Memory B cell (primary cell): Measurements from ENCODE around the gene KIF18B.
A peak's percentile ranks its signal among the peaks of the same experiment; 100 is the strongest.
"Not testable (repeated sequence)": the region's sequence is repeated elsewhere in the genome, so short reads cannot be mapped to it uniquely, and the experiment has no call there.

Source experiments
- ATAC-seq: fragments of 150-1000 bp; cut with Tn5 transposase; 2 replicates; pipeline ENCODE4 v1.10.0; 2021; ENCODE audit warnings: low read depth, mild to moderate bottlenecking, moderate library complexity
- DNase-seq, 2 donors: peaks; one replicate each; pipeline ENCODE4 v3.0.0; 2022; ENCODE audit warnings: low spot score in 2 of 2
- H3K27ac Mint-ChIP-seq: one replicate; pipeline ENCODE4 v1.8.0; 2022; ENCODE audit warnings: mild to moderate bottlenecking, moderate library complexity, mixed read lengths
- H3K27me3 Mint-ChIP-seq: one replicate; pipeline ENCODE4 v1.8.0; 2022; ENCODE audit warnings: mixed read lengths
- H3K36me3 Mint-ChIP-seq: one replicate; pipeline ENCODE4 v1.8.0; 2022; ENCODE audit warnings: mild to moderate bottlenecking, mixed read lengths
- H3K4me1 Mint-ChIP-seq: one replicate; pipeline ENCODE4 v1.8.0; 2022; ENCODE audit warnings: mixed read lengths
- H3K4me3 Mint-ChIP-seq: one replicate; pipeline ENCODE4 v1.8.0; 2022; ENCODE audit warnings: mild to moderate bottlenecking, moderate library complexity, mixed read lengths
- H3K9me3 Mint-ChIP-seq: one replicate; pipeline ENCODE4 v1.8.0; 2022; ENCODE audit warnings: mixed read lengths

The KIF18B gene

DNA sequence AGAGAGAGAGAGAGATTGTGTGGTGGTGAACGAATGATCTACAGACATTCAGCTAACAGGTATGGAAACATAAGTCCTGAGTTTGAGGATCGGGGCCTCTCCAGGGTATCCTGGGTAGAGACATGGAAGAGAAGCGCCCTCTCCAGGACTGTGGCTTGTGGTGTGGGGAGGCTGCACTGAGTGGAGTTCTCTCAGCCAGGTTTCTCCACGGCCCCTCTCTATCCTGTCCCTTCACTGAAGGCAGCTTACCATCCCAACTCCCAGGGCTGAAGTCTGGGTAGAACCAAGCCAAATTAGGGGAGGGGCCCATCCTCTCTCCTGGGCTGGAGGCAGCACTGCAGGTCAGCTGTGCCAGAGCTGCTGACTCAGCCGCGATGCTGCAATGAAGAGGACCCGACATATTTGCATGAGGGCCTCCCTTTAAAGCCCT, 14.4 kb upstream of the KIF18B start:
- H3K27ac Mint-ChIP-seq = no peak overlapping the region
- ATAC-seq (no peak), DNase-seq (no peak)
- H3K36me3 Mint-ChIP-seq = no peaks in the 10 kb centered on the region
- H3K9me3 Mint-ChIP-seq = no peaks in the 10 kb centered on the region
- no peak overlapping the region for H3K4me3 Mint-ChIP-seq
- peaks cover 11% of the 10 kb centered on the region for H3K4me1 Mint-ChIP-seq
- H3K27me3 Mint-ChIP-seq = peaks cover 37% of the 10 kb centered on the region

DNA sequence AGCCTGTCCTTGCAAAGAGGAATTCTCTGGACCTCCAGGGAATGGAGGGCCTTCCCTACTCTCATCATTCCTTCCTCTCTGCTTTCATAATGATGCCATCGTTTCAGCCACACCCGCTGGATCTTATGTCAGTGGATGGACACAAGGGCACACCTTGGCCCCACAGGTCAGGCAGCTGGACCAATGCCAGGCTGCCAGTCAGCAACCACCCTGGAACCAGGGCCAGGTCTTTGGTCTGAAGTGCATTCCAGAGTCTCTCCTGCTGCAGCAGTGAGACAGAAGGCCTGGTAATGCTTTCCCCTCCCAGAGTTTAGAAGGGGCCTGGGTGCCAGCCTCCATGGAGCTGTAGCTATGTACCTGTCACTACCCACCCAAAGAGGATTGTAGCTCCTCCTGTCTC, 13.1 kb upstream of the KIF18B start:
- Mint-ChIP-seq H3K27ac (no peak overlapping the region), H3K27me3 (peaks cover 34% of the 10 kb centered on the region), H3K4me3 (no peak overlapping the region), H3K36me3 (no peaks in the 10 kb centered on the region), H3K9me3 (no peaks in the 10 kb centered on the region), H3K4me1 (peaks cover 7% of the 10 kb centered on the region)
- ATAC-seq = no peak
- DNase-seq = no peak

DNA sequence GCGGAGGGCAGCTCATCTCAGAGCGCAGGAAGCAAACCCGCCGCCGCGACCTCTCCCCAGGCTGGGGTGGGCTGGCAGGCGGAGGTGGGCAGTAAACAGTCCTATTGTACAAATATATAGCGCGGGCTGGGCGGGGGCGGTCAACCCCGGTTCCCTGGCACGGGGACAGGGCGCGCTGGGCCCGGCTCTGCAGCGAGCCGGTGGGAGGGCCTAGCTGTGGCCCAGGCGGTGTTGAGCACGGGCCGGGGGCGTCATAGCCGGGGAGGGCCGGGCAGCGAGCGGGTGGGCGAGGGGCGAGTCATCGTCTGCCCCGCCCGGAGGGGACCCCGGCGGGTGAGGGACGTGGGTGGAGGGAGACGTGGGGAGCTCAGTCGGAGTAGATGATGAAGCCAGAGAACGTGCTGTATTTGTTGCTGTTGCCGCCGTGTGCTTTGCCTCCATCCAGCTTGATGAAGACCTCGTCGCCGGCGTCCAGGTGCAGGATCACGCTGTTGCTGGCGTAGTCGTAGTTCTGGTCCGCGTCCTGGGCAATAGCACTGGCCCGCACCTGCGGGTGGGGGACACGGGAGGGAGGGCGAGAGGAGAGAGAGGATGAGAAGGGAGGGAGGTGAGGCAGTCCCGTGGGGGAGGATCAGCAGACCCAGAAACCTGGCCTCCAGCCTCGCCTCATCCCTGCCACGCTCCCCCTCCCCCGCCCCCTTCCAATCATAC, 12.4 kb upstream of the KIF18B start:
- peaks cover 2% of the 10 kb centered on the region for H3K4me1 Mint-ChIP-seq
- H3K27me3 Mint-ChIP-seq = peaks cover 29% of the 10 kb centered on the region
- DNase-seq (no peak), ATAC-seq (no peak)
- H3K36me3 Mint-ChIP-seq = no peaks in the 10 kb centered on the region
- no peak overlapping the region for H3K4me3 Mint-ChIP-seq
- no peak overlapping the region for H3K27ac Mint-ChIP-seq
- H3K9me3 Mint-ChIP-seq = no peaks in the 10 kb centered on the region

DNA sequence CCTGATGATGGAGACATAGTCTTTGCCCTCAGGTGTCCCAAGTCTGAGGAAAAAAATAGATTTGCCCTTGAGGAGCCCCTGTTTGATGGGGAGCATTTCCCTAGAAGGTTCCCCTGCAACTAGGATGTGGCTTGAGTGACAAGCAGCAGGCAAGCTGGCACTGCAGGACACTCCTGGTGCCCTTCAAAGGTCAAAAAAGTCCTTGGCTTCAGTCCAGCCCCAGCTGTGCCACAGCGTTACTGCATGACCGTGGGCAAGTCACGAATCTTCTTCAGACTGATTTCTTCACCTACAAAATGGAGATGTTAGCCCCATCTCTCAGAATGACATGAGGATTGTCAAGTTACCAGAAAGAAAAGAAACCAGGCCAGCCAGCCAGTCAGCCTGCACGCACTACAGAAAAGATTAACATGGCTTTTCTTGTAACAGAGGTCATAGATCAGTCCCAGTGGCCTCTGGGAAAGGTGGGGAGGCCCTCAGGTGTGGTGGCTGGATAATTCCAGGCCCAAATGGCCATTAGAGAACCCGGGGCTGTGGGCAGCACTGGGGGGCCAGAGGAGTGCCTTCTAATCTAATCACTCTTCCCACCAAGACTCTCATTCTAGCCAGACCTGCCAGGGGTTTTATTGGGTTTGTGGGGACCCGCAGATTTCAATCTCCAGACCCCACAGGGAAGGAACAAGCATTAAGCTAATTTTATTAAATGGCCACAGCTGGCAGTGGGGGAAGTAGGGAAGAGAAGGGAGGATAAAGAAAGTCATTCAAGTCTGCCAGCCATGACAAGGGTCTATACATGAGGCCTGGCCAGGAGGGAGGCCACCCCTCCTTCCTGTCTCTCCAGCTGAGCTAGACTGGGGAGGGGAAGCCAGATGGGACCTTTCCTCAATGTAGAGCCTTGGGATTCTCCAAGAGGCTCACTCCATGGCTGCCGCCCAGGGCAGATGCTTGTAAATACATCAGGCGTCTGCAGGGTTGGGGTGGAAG, 9.7 kb upstream of the KIF18B start:
- H3K27me3 Mint-ChIP-seq = peaks cover 19% of the 10 kb centered on the region
- H3K9me3 Mint-ChIP-seq = no peaks in the 10 kb centered on the region
- H3K27ac Mint-ChIP-seq = no peak overlapping the region
- H3K36me3 Mint-ChIP-seq = no peaks in the 10 kb centered on the region
- DNase-seq = no peak
- no peak overlapping the region for H3K4me3 Mint-ChIP-seq
- peaks cover 2% of the 10 kb centered on the region for H3K4me1 Mint-ChIP-seq
- ATAC-seq = no peak

DNA sequence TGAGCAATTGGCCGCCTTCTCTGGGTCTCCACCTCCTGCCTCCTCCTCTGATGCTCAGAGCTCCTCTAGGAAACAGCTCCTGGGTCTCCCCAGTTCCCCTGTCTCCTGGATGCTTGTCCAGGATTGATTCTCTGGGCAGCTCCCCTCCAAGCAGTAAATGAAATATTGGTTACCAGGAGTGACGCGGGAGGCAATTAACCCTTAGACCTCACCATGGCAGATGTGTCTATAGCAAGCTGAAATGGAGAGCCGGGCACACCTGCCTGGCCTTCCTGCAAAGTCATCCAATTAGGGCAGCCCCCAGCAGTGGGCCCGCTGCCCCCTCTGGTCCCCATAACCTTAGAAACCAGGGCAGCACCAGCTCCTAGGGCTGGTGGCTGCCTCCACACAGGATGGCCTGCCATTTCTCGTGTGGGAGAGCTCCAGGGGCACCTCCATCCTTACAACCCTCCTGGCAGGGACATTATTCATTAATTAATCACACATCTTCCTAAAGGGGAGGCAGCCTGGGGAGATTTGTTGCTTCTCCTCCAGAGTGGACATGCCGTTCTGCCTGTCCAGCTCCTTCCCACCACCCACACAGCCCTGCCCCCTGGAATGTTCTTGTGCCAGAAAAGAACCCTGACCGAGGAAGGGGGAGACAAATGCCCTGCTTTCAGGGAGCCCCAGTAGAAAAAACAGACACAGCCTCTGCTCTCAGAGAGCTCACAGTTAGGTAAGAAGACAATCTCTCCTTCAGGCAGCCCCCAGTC, 8.3 kb upstream of the KIF18B start:
- ATAC-seq (no peak), DNase-seq (no peak)
- H3K27me3 Mint-ChIP-seq = peaks cover 15% of the 10 kb centered on the region
- H3K36me3 Mint-ChIP-seq = no peaks in the 10 kb centered on the region
- no peaks in the 10 kb centered on the region for H3K9me3 Mint-ChIP-seq
- H3K4me3 Mint-ChIP-seq = no peak overlapping the region
- H3K4me1 Mint-ChIP-seq = peaks cover 2% of the 10 kb centered on the region
- no peak overlapping the region for H3K27ac Mint-ChIP-seq

DNA sequence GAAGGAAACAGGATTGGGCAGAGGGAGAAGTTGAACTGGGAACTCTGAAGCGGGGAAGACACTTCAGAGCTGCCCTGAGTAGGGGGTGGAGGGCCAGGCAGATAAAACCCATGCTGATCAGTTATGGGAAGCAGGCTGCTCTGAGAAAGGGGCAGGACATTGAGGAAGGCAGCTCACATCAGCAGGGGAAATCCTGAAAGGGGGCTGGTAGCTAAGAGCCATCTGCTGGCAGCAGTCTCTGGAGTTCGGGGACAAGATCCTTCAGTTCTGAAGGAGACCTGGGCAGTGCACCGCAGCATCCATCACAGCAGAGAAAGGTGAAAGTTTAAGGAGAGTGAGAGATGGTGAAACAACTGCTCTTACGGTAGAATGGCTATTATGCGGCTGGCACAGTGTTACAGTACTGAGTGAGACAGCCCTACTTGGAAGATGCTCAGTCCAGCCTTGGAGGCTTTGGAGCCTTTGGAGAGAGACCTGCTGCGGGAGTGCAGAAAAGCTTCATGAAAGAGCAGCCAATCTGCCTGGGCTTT, 5.4 kb upstream of the KIF18B start:
- H3K9me3 Mint-ChIP-seq = no peaks in the 10 kb centered on the region
- ATAC-seq = no peak
- DNase-seq = no peak
- H3K4me1 Mint-ChIP-seq = peaks cover 2% of the 10 kb centered on the region
- no peak overlapping the region for H3K4me3 Mint-ChIP-seq
- H3K36me3 Mint-ChIP-seq = no peaks in the 10 kb centered on the region
- H3K27ac Mint-ChIP-seq = no peak overlapping the region
- H3K27me3 Mint-ChIP-seq = peaks cover 6% of the 10 kb centered on the region

DNA sequence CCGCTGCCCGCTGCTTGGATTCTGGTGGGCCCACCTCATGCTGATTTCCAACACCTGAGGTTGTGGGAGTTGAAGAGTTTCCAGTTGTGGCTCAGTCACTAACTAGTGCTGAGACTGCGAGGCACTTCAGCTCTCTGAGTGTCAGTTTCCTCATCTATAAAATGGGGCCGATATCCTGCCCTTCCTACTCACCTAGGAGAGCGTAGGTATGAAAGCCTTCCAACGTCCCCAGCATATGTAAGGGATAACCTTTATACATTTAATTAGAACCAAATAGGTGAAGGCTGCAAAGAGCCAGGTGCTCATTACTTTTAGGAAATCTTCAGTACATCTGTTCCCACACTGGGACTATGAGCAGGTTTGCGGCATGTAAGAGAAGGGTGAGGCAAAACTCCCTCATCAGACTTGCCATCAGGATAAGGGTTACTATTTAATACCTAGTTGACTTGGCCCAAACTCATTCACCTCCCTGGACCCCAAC, 782 bp upstream of the KIF18B start:
- no peaks in the 10 kb centered on the region for H3K9me3 Mint-ChIP-seq
- H3K36me3 Mint-ChIP-seq = no peaks in the 10 kb centered on the region
- ATAC-seq = no peak

DNA sequence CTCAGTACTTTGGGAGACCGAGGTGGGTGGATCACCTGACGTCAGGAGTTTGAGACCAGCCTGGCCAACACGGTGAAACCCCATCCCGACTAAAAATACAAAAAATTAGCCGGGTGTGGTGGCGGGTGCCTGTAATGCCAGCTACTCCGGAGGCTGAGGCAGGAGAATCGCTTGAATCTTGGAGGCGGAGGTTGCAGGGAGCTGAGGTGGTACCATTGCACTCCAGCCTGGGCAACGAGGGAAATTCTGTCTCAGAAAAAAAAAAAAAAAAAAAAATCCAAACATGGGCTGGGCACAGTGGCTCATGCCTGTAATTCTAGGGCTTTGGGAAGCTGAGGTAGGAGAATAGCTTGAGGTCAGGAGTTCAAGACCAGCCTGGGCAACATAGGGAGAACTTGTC, 1.9 kb downstream of the KIF18B start:
- H3K4me3 Mint-ChIP-seq, DNase-seq, H3K9me3 Mint-ChIP-seq, H3K36me3 Mint-ChIP-seq, H3K4me1 Mint-ChIP-seq, ATAC-seq, H3K27ac Mint-ChIP-seq, H3K27me3 Mint-ChIP-seq: not testable (repeated sequence)

More for the DNA sequence above, 782 bp upstream of the KIF18B start:
- Mint-ChIP-seq H3K27me3 (no peaks in the 10 kb centered on the region), H3K4me3 (peak overlapping the region; percentile 91), H3K4me1 (peaks cover 6% of the 10 kb centered on the region), H3K27ac (no peak overlapping the region)
- no peak for DNase-seq

DNA sequence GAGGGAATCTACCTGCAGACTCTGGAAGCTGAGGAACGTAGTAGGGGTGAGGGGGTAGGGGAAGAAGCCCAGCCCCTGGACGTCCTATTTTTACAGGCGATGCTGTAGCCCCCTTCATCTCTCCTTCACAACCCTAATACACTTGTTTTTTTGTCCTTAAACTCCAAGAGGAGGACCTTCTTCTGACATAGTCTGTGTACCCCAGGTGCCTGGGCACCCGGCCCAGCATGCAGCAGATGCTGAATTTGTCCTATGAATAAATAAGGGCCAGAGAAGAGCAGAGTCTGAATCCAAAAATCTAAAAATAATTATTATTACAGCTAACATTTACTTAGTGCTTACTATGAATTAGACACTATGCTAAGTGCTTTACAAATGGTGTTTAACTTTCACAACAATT, 5.1 kb downstream of the KIF18B start:
- DNase-seq = no peak
- Mint-ChIP-seq H3K4me1 (no peaks in the 10 kb centered on the region), H3K9me3 (peaks cover 1% of the 10 kb centered on the region), H3K36me3 (peaks cover 2% of the 10 kb centered on the region), H3K4me3 (no peak overlapping the region), H3K27me3 (no peaks in the 10 kb centered on the region), H3K27ac (no peak overlapping the region)
- ATAC-seq = no peak

DNA sequence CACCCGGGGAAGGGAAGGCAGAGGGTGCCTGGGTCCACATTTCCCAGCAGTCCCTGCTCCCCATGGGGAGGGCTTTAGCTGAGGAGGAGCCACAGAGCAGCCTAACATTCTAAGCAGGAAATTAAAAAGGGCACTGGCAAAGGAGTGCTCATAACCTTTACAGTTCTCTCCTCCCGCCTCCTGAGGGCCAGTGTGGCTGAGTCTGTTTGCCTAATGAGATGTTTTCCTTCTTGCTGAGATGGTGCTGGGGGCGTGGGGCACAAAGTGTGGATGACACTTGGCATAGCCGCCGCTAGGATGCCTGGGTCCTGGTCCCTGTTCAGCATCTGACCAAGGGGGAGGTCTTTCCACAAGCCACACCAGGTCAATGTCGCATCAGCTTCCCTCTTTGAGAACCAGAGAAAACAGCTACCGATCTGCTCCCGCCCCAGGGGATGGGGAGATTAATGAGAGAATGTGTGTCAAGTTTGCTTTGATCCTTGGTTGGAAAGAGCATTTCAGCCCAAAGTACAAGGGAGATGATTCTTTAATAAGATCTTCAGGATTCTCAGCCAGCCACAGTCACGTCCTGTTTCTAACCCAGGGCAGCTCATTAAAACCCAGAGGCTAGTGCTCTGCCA, 5.8 kb downstream of the KIF18B start:
- no peak for ATAC-seq
- H3K36me3 Mint-ChIP-seq = peaks cover 2% of the 10 kb centered on the region
- DNase-seq = no peak
- H3K4me1 Mint-ChIP-seq = no peaks in the 10 kb centered on the region
- H3K9me3 Mint-ChIP-seq = peaks cover 1% of the 10 kb centered on the region
- H3K27ac Mint-ChIP-seq = no peak overlapping the region
- no peaks in the 10 kb centered on the region for H3K27me3 Mint-ChIP-seq
- H3K4me3 Mint-ChIP-seq = no peak overlapping the region

DNA sequence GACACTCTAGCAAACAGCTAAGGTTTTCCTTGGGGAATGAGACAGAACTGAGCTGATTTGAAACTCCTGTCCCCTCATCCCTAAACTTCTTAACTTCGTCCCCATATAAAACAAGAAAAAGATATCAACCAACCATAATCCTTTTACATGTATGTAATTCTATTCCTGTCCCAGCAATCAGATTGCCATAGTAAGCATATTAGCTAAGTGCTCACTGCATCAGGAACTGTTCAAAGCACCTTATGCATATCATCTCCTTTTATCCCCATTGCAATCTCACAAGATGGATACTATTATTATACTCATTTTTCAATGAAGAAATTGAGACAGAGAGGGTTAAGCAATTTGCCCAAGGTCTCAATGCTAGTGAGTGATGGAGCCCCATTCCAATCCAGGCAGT, 6.8 kb downstream of the KIF18B start:
- peaks cover 2% of the 10 kb centered on the region for H3K36me3 Mint-ChIP-seq
- H3K9me3 Mint-ChIP-seq = peaks cover 1% of the 10 kb centered on the region
- no peak for DNase-seq
- no peak for ATAC-seq
- no peak overlapping the region for H3K4me3 Mint-ChIP-seq
- H3K27ac Mint-ChIP-seq = no peak overlapping the region
- H3K27me3 Mint-ChIP-seq = no peaks in the 10 kb centered on the region
- H3K4me1 Mint-ChIP-seq = no peaks in the 10 kb centered on the region

DNA sequence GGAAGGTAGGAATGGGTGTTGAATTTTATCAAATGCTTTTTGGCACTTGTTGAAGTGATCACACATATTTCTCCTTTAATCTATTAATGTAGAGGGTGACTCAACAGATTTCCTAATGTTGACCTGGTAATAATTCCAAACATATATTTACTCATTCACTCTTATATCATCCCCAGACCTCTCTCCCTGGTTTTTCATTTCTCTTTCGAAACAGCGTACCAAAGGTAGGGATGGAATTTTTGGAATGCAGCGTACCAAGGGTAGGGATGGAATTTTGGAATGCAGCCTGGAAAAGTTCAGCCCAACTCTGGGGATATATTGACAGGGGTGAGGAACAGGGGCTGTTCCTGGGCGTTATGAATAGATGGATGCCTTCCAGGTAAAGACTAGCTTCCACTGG, 7.3 kb downstream of the KIF18B start:
- Mint-ChIP-seq H3K4me1 (no peaks in the 10 kb centered on the region), H3K36me3 (peaks cover 2% of the 10 kb centered on the region), H3K27ac (no peak overlapping the region), H3K27me3 (no peaks in the 10 kb centered on the region), H3K9me3 (peaks cover 1% of the 10 kb centered on the region), H3K4me3 (no peak overlapping the region)
- ATAC-seq = no peak
- DNase-seq = no peak

DNA sequence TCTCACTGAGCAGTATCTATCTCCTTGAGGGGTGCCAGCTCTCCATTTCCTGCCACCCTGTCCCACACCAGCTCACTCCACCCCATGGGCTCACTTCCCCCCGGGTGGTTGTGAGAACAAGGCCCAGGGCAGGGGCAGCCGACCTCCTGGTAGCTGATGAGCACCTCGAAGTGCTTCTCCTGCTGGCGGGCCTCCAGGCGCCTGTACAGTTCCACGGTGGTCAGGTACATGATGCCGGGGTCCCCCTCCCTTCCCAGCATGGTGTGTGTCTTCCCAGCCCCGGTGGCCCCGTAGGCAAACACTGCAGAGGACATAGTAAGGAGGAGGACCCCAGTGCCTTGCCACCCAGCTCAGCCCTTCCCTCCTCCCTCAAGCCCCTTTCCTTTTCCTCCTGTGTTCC, 12.5 kb downstream of the KIF18B start:
- Mint-ChIP-seq H3K4me3 (no peak overlapping the region), H3K36me3 (peaks cover 2% of the 10 kb centered on the region), H3K9me3 (peaks cover 1% of the 10 kb centered on the region), H3K27ac (peak overlapping the region; percentile 42), H3K27me3 (no peaks in the 10 kb centered on the region), H3K4me1 (no peaks in the 10 kb centered on the region)
- ATAC-seq (no peak), DNase-seq (no peak)
